Gastrocnemius medialis (tissue), 4 donors: ENCODE results near the gene TARBP2. TPM values are rescaled to one million over a fixed set of nuclear protein-coding genes. Genes with fewer than 3 reads are reported as not detected.

Source experiments
- ATAC-seq, 2 donors: fragments of 150-250 bp; one replicate each; pipeline ENCODE4 v1.9.1; 2016
- DNase-seq, 2 donors: peaks; one replicate each; pipeline ENCODE4 v3.0.0-alpha.2; 2019
- H3K27ac ChIP-seq, 4 donors: fragments of 200-600 bp; sonication (generic); 1 replicate in 1 of 4; 2 replicates in 3 of 4; pipeline ENCODE4 v1.5.1; 2016 to 2018; ENCODE audit warnings: mild to moderate bottlenecking in 2 of 4, moderate library complexity in 1 of 4
- H3K27me3 ChIP-seq, 3 donors: fragments of 200-600 bp; sonication (generic) in 2 of 3; 1 replicate in 1 of 3; 2 replicates in 2 of 3; pipeline versions ENCODE4 v1.5.1 to v1.6.0; 2016 to 2019; ENCODE audit warnings: mild to moderate bottlenecking in 1 of 3, moderate library complexity in 1 of 3
- H3K36me3 ChIP-seq, 2 donors: fragments of 200-600 bp; sonication (generic) in 1 of 2; one replicate each; pipeline ENCODE4 v1.5.1; 2017 to 2018
- H3K4me1 ChIP-seq, 2 donors: fragments of 200-600 bp; sonication (generic) in 1 of 2; one replicate each; pipeline ENCODE4 v1.5.1; 2016 to 2017; ENCODE audit warnings: mild to moderate bottlenecking in 2 of 2
- H3K4me3 ChIP-seq, 4 donors: fragments of 200-600 bp; sonication (generic) in 3 of 4; 1 replicate in 1 of 4; 2 replicates in 3 of 4; pipeline ENCODE4 v1.5.1; 2016 to 2019; ENCODE audit warnings: mild to moderate bottlenecking in 2 of 4
- H3K9me3 ChIP-seq, 3 donors: fragments of 200-600 bp; sonication (generic) in 2 of 3; 1 replicate in 1 of 3; 2 replicates in 2 of 3; pipeline ENCODE4 v1.5.1; 2016 to 2019
- POLR2A ChIP-seq, 2 donors: fragments of 450-650 bp; IDR thresholded peaks; one replicate each; pipeline ENCODE4 v1.6.1; 2017; ENCODE audit warnings: antibody characterized with exemption in 2 of 2, mild to moderate bottlenecking in 2 of 2, moderate library complexity in 2 of 2
- in situ Hi-C, 4 donors: fragments of 200-750 bp; cut with MboI; loops; one replicate each; pipeline versions ENCODE4 v1.15.0 to v1.8.0; 2017; ENCODE audit warnings: low sequenced_read_pairs in 4 of 4
- intact Hi-C: fragments of 100-400 bp; cut with DNase I; formaldehyde crosslinking; loops from one replicate; pipeline ENCODE4 v1.15.1; 2023; ENCODE audit warnings: low total_unique reads
- total RNA-seq, 4 donors: library from RNA; depleted of rRNA; stranded (reverse); fragments of >200 nt; gene quantifications; one replicate each; pipeline versions ENCODE4 v1.1.0 to v1.2.3, GENCODE V29; 2016
- TF ChIP-seq, protein P1 (sequence below), 5 experiments: fragments of 450-650 bp in 3 of 5; fragments of 200-600 bp in 2 of 5; sonication (generic) in 2 of 5; IDR thresholded peaks in 4 of 5; conservative IDR thresholded peaks in 1 of 5; 1 replicate in 4 of 5; 2 replicates in 1 of 5; pipeline ENCODE4 v1.5.1; 2016 to 2019; ENCODE audit warnings: antibody characterized with exemption in 5 of 5, mild to moderate bottlenecking in 3 of 5, moderate library complexity in 3 of 5

TARBP2 gene
- total RNA-seq, 4 donors from 2014 or later: 6.8 to 17.4 (median 11.6) TPM

DNA sequence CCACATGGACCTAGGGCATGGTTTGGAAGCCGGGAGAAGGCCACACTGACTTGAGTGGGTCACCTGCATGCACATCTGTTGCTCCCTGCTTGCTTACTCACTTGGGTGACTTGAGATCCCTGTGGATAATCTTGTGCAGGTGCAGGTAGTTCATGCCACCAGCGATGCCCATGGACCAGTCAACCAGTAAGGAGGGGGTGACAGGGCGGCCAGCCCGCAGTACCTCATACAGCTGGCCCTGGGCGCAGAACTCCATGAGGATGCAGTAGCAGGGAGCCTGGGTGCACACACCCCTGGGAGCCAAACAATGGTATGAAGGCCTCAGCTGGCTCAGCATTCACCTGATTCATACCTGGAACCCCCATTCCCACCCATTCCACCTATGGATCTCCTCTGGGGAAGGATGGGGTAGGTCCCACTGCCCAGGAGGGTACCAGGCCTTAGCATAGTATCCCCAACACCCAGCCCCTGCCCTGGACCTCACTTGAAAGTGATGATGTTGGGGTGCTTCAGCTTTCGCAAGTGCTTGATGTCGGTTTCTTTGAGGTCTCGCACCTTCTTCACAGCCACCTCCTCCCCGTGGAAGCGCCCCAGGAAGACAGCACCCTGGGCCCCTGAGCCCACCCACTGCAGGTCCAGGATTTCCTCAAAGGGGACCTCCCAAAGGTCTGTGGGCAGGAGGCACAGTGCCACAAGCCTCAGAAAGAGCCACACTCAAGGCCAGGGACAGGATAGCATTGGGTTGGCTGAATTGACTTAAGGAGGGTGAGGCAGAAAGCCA, 14.9 kb upstream of the TARBP2 start:
- TF ChIP-seq, protein P1, sequence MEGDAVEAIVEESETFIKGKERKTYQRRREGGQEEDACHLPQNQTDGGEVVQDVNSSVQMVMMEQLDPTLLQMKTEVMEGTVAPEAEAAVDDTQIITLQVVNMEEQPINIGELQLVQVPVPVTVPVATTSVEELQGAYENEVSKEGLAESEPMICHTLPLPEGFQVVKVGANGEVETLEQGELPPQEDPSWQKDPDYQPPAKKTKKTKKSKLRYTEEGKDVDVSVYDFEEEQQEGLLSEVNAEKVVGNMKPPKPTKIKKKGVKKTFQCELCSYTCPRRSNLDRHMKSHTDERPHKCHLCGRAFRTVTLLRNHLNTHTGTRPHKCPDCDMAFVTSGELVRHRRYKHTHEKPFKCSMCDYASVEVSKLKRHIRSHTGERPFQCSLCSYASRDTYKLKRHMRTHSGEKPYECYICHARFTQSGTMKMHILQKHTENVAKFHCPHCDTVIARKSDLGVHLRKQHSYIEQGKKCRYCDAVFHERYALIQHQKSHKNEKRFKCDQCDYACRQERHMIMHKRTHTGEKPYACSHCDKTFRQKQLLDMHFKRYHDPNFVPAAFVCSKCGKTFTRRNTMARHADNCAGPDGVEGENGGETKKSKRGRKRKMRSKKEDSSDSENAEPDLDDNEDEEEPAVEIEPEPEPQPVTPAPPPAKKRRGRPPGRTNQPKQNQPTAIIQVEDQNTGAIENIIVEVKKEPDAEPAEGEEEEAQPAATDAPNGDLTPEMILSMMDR (IDR thresholded peaks at IDR 0.05 in 4 of 5, conservative IDR thresholded peaks at IDR 0.05 in 1 of 5): no peak
- ATAC-seq (no peak), DNase-seq (peak in 1 of 2 donors; percentile 21)
- no peaks in the 10 kb centered on the region for H3K27me3 ChIP-seq
- intact Hi-C loops (no loop called here), in situ Hi-C loops (no loop called here)
- H3K9me3 ChIP-seq: no peaks in the 10 kb centered on the region
- H3K4me3 ChIP-seq: no peak overlapping the region
- H3K36me3 ChIP-seq: peaks cover 0 to 14% of the 10 kb centered on the region in 2 donors
- no peaks in the 10 kb centered on the region for H3K4me1 ChIP-seq
- H3K27ac ChIP-seq: no peak overlapping the region

DNA sequence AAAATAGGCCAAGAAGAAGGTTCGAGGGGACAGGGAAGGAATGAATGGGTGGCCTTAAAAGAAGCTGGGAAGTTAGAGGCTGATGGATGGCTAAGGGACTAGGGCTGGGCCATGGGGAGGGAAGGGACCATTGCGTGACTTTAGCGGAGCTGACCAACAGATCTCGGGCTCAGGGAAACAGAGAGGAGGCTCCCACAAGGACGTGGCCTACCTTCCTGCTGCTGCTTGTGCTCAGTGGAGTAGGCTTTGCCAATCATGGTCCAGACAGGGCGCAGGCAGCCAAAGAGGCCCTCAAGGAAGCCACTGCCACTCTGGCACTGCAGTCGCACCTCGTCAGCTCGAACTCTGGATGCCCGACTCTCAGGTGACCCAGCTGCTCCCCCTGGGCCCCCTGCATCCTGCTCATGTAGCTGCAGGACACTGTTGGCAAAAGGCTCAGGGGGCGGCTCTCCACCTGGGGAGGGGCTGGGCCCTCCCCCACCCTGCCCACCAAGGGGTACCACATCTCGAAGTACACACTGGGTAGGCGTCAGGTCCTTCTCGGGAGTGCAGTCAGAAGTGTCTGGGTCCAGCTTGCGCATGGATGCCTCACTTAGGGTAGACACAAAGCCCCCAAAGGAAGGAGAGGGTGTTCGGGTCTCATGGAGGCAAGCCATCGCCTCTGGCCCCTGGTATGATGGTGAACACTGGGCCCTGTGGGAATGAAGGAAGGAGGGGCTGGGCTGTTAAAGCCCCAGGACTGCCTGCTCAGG, 14.2 kb upstream of the TARBP2 start:
- intact Hi-C loops (no loop called here), in situ Hi-C loops (no loop called here)
- H3K27ac ChIP-seq: no peak overlapping the region
- H3K9me3 ChIP-seq: no peaks in the 10 kb centered on the region
- H3K36me3 ChIP-seq: peaks cover 0 to 10% of the 10 kb centered on the region in 2 donors
- H3K4me1 ChIP-seq: peaks cover 0 to under 1% of the 10 kb centered on the region in 2 donors
- no peaks in the 10 kb centered on the region for H3K27me3 ChIP-seq
- TF ChIP-seq POLR2A (IDR thresholded peaks at IDR 0.05): no peak
- TF ChIP-seq, protein P1 (IDR thresholded peaks at IDR 0.05 in 4 of 5, conservative IDR thresholded peaks at IDR 0.05 in 1 of 5): no peak
- no peak for ATAC-seq
- no peak overlapping the region for H3K4me3 ChIP-seq
- peak in 1 of 2 donors; percentile 25 for DNase-seq

DNA sequence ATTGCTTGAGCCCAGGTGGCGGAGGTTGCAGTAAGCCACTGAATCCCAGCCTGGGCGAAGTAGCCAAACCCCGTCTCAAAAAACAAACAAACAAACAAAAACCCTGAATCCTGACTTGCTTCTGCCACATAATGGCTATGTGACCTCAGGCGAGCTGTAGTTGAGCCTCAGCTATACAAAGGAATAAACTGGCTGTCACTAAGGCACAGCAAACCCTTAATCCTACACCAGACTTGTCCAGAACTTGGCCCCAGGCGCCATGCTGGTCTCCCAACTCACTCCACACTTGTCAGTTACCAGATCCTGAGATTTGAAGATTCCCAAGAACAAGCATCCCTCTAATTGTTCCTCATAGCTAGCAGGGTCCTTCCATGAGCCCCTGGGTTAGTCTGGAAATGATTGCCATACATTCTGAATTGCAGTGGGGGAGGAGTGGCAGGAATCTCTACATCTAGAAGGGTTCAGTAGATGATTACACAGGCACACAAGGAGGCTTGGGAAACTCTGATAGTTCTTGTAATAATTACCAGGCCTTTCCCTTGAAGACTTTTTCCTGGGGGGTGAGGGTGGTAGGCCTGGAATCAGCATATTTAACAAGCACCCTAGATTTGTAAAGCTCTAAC, 11.7 kb upstream of the TARBP2 start:
- ATAC-seq (no peak), DNase-seq (peak in 1 of 2 donors; percentile 13)
- H3K4me3 ChIP-seq: no peak overlapping the region
- no peaks in the 10 kb centered on the region for H3K9me3 ChIP-seq
- no peaks in the 10 kb centered on the region for H3K27me3 ChIP-seq
- H3K36me3 ChIP-seq: peaks cover 0 to 10% of the 10 kb centered on the region in 2 donors
- peaks cover 13 to 14% of the 10 kb centered on the region in 2 donors for H3K4me1 ChIP-seq
- in situ Hi-C loops: no loop called here
- no peak for TF ChIP-seq POLR2A (IDR thresholded peaks at IDR 0.05)
- TF ChIP-seq, protein P1 (IDR thresholded peaks at IDR 0.05 in 4 of 5, conservative IDR thresholded peaks at IDR 0.05 in 1 of 5): no peak
- intact Hi-C loops: no loop called here
- H3K27ac ChIP-seq: no peak overlapping the region

DNA sequence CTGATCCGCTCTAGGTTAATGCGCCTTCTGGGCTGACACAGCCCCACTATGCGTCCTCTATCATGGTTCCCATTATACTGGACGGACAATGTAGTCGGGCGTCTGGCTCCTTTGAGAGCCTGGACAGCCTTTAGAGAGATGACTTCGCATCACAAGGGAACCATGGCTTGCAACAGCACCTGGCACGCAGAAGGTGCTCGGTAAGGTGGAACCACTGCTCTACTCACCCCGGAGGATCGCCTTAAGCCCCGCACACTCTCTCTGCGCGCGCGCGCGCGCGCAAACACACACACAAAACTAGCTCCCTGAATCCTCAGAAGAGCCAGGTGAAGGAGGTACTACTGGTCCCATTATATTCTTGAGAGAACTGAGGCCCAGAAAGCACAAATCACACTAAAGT, 8.9 kb upstream of the TARBP2 start:
- in situ Hi-C loops: no loop called here

More for the DNA sequence above, 8.9 kb upstream of the TARBP2 start:
- Histone ChIP-seq H3K27ac (peak overlapping the region; percentile 75 to 83 (median 76)), H3K36me3 (no peaks in the 10 kb centered on the region), H3K9me3 (no peaks in the 10 kb centered on the region), H3K4me3 (peak overlapping the region; percentile 71 to 83 (median 78)), H3K27me3 (no peaks in the 10 kb centered on the region), H3K4me1 (peaks cover 13 to 14% of the 10 kb centered on the region in 2 donors)
- no peak for TF ChIP-seq POLR2A (IDR thresholded peaks at IDR 0.05)
- TF ChIP-seq, protein P1 (IDR thresholded peaks at IDR 0.05 in 4 of 5, conservative IDR thresholded peaks at IDR 0.05 in 1 of 5): no peak
- intact Hi-C loops: no loop called here
- DNase-seq: no peak
- ATAC-seq: peak; percentile 1 to 8
